ENCODE measurements around the gene CEP104. TPM values are rescaled to one million over a fixed set of nuclear protein-coding genes. Genes with fewer than 3 reads are reported as not detected.

The CEP104 gene
- total RNA-seq, 1 experiment from 2014 or later = 32.6 TPM

- DNase-seq (ENCODE audit: low read depth) = no peak
Observed at GRCh38 chr1:3894626-3895278, 37.7 kb upstream of the CEP104 start.

GRCh38 chr1:3893190-3893589 is 36.2 kb upstream of the CEP104 start:
- no peak for DNase-seq (ENCODE audit: low read depth)

GRCh38 chr1:3892748-3893147 is 35.7 kb upstream of the CEP104 start:
- DNase-seq (ENCODE audit: low read depth) = no peak

- DNase-seq (ENCODE audit: low read depth) = no peak
Observed at GRCh38 chr1:3891329-3891865, 34.4 kb upstream of the CEP104 start.

- DNase-seq (ENCODE audit: low read depth) = no peak
Observed at GRCh38 chr1:3890389-3891328, 33.6 kb upstream of the CEP104 start.

GRCh38 chr1:3889936-3890335 is 32.9 kb upstream of the CEP104 start:
- no peak for DNase-seq (ENCODE audit: low read depth)

GRCh38 chr1:3888301-3888700 is 31.3 kb upstream of the CEP104 start:
- no peak for DNase-seq (ENCODE audit: low read depth)

GRCh38 chr1:3886691-3887090 is 29.7 kb upstream of the CEP104 start:
- DNase-seq (ENCODE audit: low read depth) = no peak

- no peak for DNase-seq (ENCODE audit: low read depth)
Observed at GRCh38 chr1:3886106-3886670, 29.2 kb upstream of the CEP104 start.

- DNase-seq (ENCODE audit: low read depth) = no peak
Observed at GRCh38 chr1:3885611-3886010, 28.6 kb upstream of the CEP104 start.

GRCh38 chr1:3884966-3885365 is 28.0 kb upstream of the CEP104 start:
- no peak for DNase-seq (ENCODE audit: low read depth)

GRCh38 chr1:3883194-3883925 is 26.3 kb upstream of the CEP104 start:
- DNase-seq (ENCODE audit: low read depth) = no peak

GRCh38 chr1:3881193-3881480 is 24.1 kb upstream of the CEP104 start:
- DNase-seq (ENCODE audit: low read depth) = no peak

- DNase-seq (ENCODE audit: low read depth) = no peak
Observed at GRCh38 chr1:3880429-3881192, 23.6 kb upstream of the CEP104 start.

- no peak for DNase-seq (ENCODE audit: low read depth)
Observed at GRCh38 chr1:3879787-3880428, 22.9 kb upstream of the CEP104 start.

- no peak for DNase-seq (ENCODE audit: low read depth)
Observed at GRCh38 chr1:3879099-3879498, 22.1 kb upstream of the CEP104 start.

GRCh38 chr1:3876716-3877115 is 19.7 kb upstream of the CEP104 start:
- no peak for DNase-seq (ENCODE audit: low read depth)

GRCh38 chr1:3874736-3875135 is 17.7 kb upstream of the CEP104 start:
- no peak for DNase-seq (ENCODE audit: low read depth)

GRCh38 chr1:3872546-3872945 is 15.5 kb upstream of the CEP104 start:
- DNase-seq (ENCODE audit: low read depth) = no peak

- DNase-seq (ENCODE audit: low read depth) = no peak
Observed at GRCh38 chr1:3871451-3871805, 14.4 kb upstream of the CEP104 start.

GRCh38 chr1:3869751-3870301 is 12.8 kb upstream of the CEP104 start:
- no peak for DNase-seq (ENCODE audit: low read depth)

All from RPMI7951 (cell line).